ENCODE data around the gene ST3GAL3. TPM values are rescaled to one million over a fixed set of nuclear protein-coding genes. Genes with fewer than 3 reads are reported as not detected.

ST3GAL3 gene
- total and polyA plus RNA-seq, 2 of the 13 experiments (the other 11 are each of a cell fraction or from before 2014, with no cell fraction given): 5.1 to 8.1 TPM

- Histone ChIP-seq H3K4me3 (replicated peaks in 1 of 3; ENCODE audit: insufficient read depth in 1 of 3, low read depth in 2 of 3, low read length in 3 of 3) (peak overlapping the region; percentile 62 to 87 (median 84)), H3K9me3 (ENCODE audit: low read length) (no peaks in the 10 kb centered on the region), H3K27ac (ENCODE audit: extremely low read length, insufficient read depth, low read length) (peak overlapping the region; percentile 83), H3K4me1 (ENCODE audit: insufficient read depth, low read length) (peaks cover 73% of the 10 kb centered on the region), H4K20me1 (ENCODE audit: insufficient read depth, low read length) (peaks cover 4% of the 10 kb centered on the region; the same call in 1 of the 2 replicates), H3K4me2 (ENCODE audit: low read depth, low read length) (peak overlapping the region; percentile 91), H3K27me3 (ENCODE audit: control insufficient read depth in 1 of 2, insufficient read depth in 2 of 2, low read length in 2 of 2) (no peaks in the 10 kb centered on the region), H2AFZ (ENCODE audit: low read length) (no peak overlapping the region), H3K79me2 (ENCODE audit: insufficient read depth, low read length) (peaks cover 50% of the 10 kb centered on the region), H3K36me3 (replicated peaks in 1 of 2; ENCODE audit: control insufficient read depth in 1 of 2, insufficient read depth in 2 of 2, low read length in 2 of 2) (peaks cover 17 to 42% of the 10 kb centered on the region in 2 experiments), H3K9ac (ENCODE audit: insufficient read depth, low read depth, low read length) (peak overlapping the region; percentile 76)
- no peak for ATAC-seq
- in situ Hi-C loops (cut with HindIII; ENCODE audit: extremely low pct_ligation_motif_present, low pct_unique_long_range_greater_than_20kb) (no loop called here), intact Hi-C loops (cut with micrococcal nuclease; ENCODE audit: unreplicated experiment) (no loop called here)
- peak; percentile 86 for FAIRE-seq
- BruUV-seq (replicated peaks): no TSS peak
- POLR2A ChIA-PET: interaction anchor here (0.5 to 1.3 kb wide), 4 partner anchors 9 to 325 kb away, joined by 3 to 8 read pairs (median 3); partner anchors contain the start of gene SLC6A9
- CTCF ChIA-PET (ENCODE audit: low intra/inter-chr PET ratio, low total read pairs): no interaction called here
- DNase-seq (ENCODE audit: low spot score): no peak
- WGBS (ENCODE audit: low lambda C conversion rate): 46% methylated on average over 6 of the region's 13 CpGs
- TF ChIP-seq SOX13 (IDR thresholded peaks at IDR 0.05) (no peak), SOX13 (CRISPR knock-in tag; conservative IDR thresholded peaks at IDR 0.05 in 1 of 2, IDR thresholded peaks at IDR 0.05 in 1 of 2) (no peak), CEBPB (IDR thresholded peaks at IDR 0.05; ENCODE audit: borderline replicate concordance, low read depth, low read length) (peak; percentile 92), ZNF230 (CRISPR knock-in tag; IDR thresholded peaks at IDR 0.05) (peak; percentile 31; the same call in 1 of the 2 replicates), UBTF (CRISPR knock-in tag; IDR thresholded peaks at IDR 0.05) (0 out of 2 replicates have a peak, but pooled peaks have one; percentile 5), ZNF253 (CRISPR knock-in tag; IDR thresholded peaks at IDR 0.05; ENCODE audit: borderline replicate concordance) (0 out of 2 replicates have a peak, but pooled peaks have one; percentile 2), NFE2 (CRISPR knock-in tag; IDR thresholded peaks at IDR 0.05) (no peak), SRY (CRISPR knock-in tag; IDR thresholded peaks at IDR 0.05) (0 out of 2 replicates have a peak, but pooled peaks have one; percentile 32), CREB1 (IDR thresholded peaks at IDR 0.05) (no peak), CREB1 (CRISPR knock-in tag; IDR thresholded peaks at IDR 0.05) (no peak), ZNF136 (CRISPR knock-in tag; IDR thresholded peaks at IDR 0.05; ENCODE audit: low read depth) (no peak), ZNF292 (CRISPR knock-in tag; IDR thresholded peaks at IDR 0.05; ENCODE audit: borderline replicate concordance, low read depth) (no peak), MTA3 (CRISPR knock-in tag; IDR thresholded peaks at IDR 0.05) (no peak), KDM6A (CRISPR knock-in tag; IDR thresholded peaks at IDR 0.05; ENCODE audit: low read depth) (no peak), MNT (IDR thresholded peaks at IDR 0.05) (peak; percentile 39; the same call in 1 of the 2 replicates), FOXO1 (CRISPR knock-in tag; IDR thresholded peaks at IDR 0.05) (no peak)
- TF ChIP-seq, protein P1, sequence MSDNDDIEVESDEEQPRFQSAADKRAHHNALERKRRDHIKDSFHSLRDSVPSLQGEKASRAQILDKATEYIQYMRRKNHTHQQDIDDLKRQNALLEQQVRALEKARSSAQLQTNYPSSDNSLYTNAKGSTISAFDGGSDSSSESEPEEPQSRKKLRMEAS (IDR thresholded peaks at IDR 0.05): peak; percentile 48; the same call in 1 of the 2 replicates
- TF ChIP-seq, protein P2, sequence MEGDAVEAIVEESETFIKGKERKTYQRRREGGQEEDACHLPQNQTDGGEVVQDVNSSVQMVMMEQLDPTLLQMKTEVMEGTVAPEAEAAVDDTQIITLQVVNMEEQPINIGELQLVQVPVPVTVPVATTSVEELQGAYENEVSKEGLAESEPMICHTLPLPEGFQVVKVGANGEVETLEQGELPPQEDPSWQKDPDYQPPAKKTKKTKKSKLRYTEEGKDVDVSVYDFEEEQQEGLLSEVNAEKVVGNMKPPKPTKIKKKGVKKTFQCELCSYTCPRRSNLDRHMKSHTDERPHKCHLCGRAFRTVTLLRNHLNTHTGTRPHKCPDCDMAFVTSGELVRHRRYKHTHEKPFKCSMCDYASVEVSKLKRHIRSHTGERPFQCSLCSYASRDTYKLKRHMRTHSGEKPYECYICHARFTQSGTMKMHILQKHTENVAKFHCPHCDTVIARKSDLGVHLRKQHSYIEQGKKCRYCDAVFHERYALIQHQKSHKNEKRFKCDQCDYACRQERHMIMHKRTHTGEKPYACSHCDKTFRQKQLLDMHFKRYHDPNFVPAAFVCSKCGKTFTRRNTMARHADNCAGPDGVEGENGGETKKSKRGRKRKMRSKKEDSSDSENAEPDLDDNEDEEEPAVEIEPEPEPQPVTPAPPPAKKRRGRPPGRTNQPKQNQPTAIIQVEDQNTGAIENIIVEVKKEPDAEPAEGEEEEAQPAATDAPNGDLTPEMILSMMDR (CRISPR knock-in tag; IDR thresholded peaks at IDR 0.05): no peak
Measured at GRCh38 chr1:43980255-43981134, 273.2 kb downstream of the ST3GAL3 start.

Data from HepG2 (cell line).